Measurements from ENCODE around the gene TIMM8B. TPM values are rescaled to one million over a fixed set of nuclear protein-coding genes. Genes with fewer than 3 reads are reported as not detected.

Gene TIMM8B
- total RNA-seq, 1 experiment from 2014 or later: 87.3 TPM

GRCh38 chr11:112132737-112133136 is 46.2 kb upstream of the TIMM8B start:
- no peaks in the 10 kb centered on the region for H3K9me3 ChIP-seq (ENCODE audit: control insufficient read depth, insufficient read depth, low read depth, low read length)
- no peaks in the 10 kb centered on the region for H3K36me3 ChIP-seq (ENCODE audit: control insufficient read depth, insufficient read depth, low read length)
- TF ChIP-seq CTCF (IDR thresholded peaks at IDR 0.05): no peak
- TF ChIP-seq POLR2AphosphoS5 (IDR thresholded peaks at IDR 0.05; ENCODE audit: low read depth, low read length): no peak
- no peak for TF ChIP-seq TCF7L2 (IDR thresholded peaks at IDR 0.05; ENCODE audit: low read depth, low read length)
- TF ChIP-seq REST (IDR thresholded peaks at IDR 0.05; ENCODE audit: insufficient read depth in 1 of 2, low read depth in 2 of 2, low read length in 1 of 2): no peak
- TF ChIP-seq SIN3A (IDR thresholded peaks at IDR 0.05; ENCODE audit: borderline replicate concordance, insufficient read depth, low read depth, low read length): no peak
- ATAC-seq (no peak), DNase-seq (ENCODE audit: low read depth, low spot score) (no peak)
- in situ Hi-C loops (cut with HindIII; ENCODE audit: low pct_unique_long_range_greater_than_20kb, low sequenced_read_pairs) (no loop called here), intact Hi-C loops (cut with micrococcal nuclease; ENCODE audit: unreplicated experiment) (no loop called here)
- no peak overlapping the region for H3K4me3 ChIP-seq (ENCODE audit: low read depth in 2 of 2, low read length in 2 of 2)
- no TSS peak for BruUV-seq (replicated peaks)
- no peaks in the 10 kb centered on the region for H3K27me3 ChIP-seq (ENCODE audit: control insufficient read depth, insufficient read depth, low read length)
- no peak overlapping the region for H3K27ac ChIP-seq (ENCODE audit: low read length)
- H3K4me1 ChIP-seq (ENCODE audit: control insufficient read depth, insufficient read depth, low read length): no peaks in the 10 kb centered on the region
- ChIA-PET POLR2A (no interaction called here), CTCF (no interaction called here)

- intact Hi-C loops (cut with micrococcal nuclease; ENCODE audit: unreplicated experiment): no loop called here
- ATAC-seq: no peak
- no TSS peak for BruUV-seq (replicated peaks)
Observed at GRCh38 chr11:112129656-112130055, 43.1 kb upstream of the TIMM8B start.

More at GRCh38 chr11:112129656-112130055, 43.1 kb upstream of the TIMM8B start:
- no peaks in the 10 kb centered on the region for H3K27me3 ChIP-seq (ENCODE audit: control insufficient read depth, insufficient read depth, low read length)
- H3K4me3 ChIP-seq (ENCODE audit: low read depth in 2 of 2, low read length in 2 of 2): no peak overlapping the region
- H3K27ac ChIP-seq (ENCODE audit: low read length): no peak overlapping the region
- DNase-seq (ENCODE audit: low read depth, low spot score): no peak
- H3K9me3 ChIP-seq (ENCODE audit: control insufficient read depth, insufficient read depth, low read depth, low read length): no peaks in the 10 kb centered on the region
- no peaks in the 10 kb centered on the region for H3K36me3 ChIP-seq (ENCODE audit: control insufficient read depth, insufficient read depth, low read length)
- ChIA-PET POLR2A (interaction anchor here (0.6 kb wide), 1 partner anchor 16 kb away, joined by 3 read pairs; no protein-coding TSS in a partner anchor), CTCF (no interaction called here)
- TF ChIP-seq TCF7L2 (IDR thresholded peaks at IDR 0.05; ENCODE audit: low read depth, low read length) (no peak), SIN3A (IDR thresholded peaks at IDR 0.05; ENCODE audit: borderline replicate concordance, insufficient read depth, low read depth, low read length) (no peak), CTCF (IDR thresholded peaks at IDR 0.05) (no peak), POLR2AphosphoS5 (IDR thresholded peaks at IDR 0.05; ENCODE audit: low read depth, low read length) (no peak), REST (IDR thresholded peaks at IDR 0.05; ENCODE audit: insufficient read depth in 1 of 2, low read depth in 2 of 2, low read length in 1 of 2) (no peak)
- no peaks in the 10 kb centered on the region for H3K4me1 ChIP-seq (ENCODE audit: control insufficient read depth, insufficient read depth, low read length)
- in situ Hi-C loops (cut with HindIII; ENCODE audit: low pct_unique_long_range_greater_than_20kb, low sequenced_read_pairs): no loop called here

Data from Panc1 (cell line).